Right forelimb (tissue), 1 donor: ENCODE measurements around the gene VPS41.

ENCODE experiments used
- DNase-seq: peaks from one replicate; pipeline ENCODE4 v3.0.0-alpha.2; 2018

VPS41 gene

GRCh38 chr7:38905056-38905759, 3.8 kb downstream of the VPS41 start:
- DNase-seq: no peak

GRCh38 chr7:38903057-38903456, 5.9 kb downstream of the VPS41 start:
- DNase-seq: no peak

GRCh38 chr7:38902449-38902848, 6.5 kb downstream of the VPS41 start:
- DNase-seq: no peak

- no peak for DNase-seq
Observed at GRCh38 chr7:38893061-38893460, 15.9 kb downstream of the VPS41 start.

GRCh38 chr7:38890597-38890996, 18.4 kb downstream of the VPS41 start:
- DNase-seq: no peak

GRCh38 chr7:38889872-38890432, 19.0 kb downstream of the VPS41 start:
- DNase-seq: no peak

- DNase-seq: no peak
Observed at GRCh38 chr7:38889079-38889478, 19.9 kb downstream of the VPS41 start.

- DNase-seq: no peak
Observed at GRCh38 chr7:38886265-38886664, 22.7 kb downstream of the VPS41 start.

- no peak for DNase-seq
Observed at GRCh38 chr7:38883706-38884105, 25.3 kb downstream of the VPS41 start.

GRCh38 chr7:38881947-38882684, 26.9 kb downstream of the VPS41 start:
- no peak for DNase-seq

GRCh38 chr7:38881015-38881414, 28.0 kb downstream of the VPS41 start:
- no peak for DNase-seq

GRCh38 chr7:38880454-38880853, 28.5 kb downstream of the VPS41 start:
- no peak for DNase-seq

GRCh38 chr7:38880035-38880434, 29.0 kb downstream of the VPS41 start:
- DNase-seq: no peak

- DNase-seq: no peak
Observed at GRCh38 chr7:38878694-38879457, 30.1 kb downstream of the VPS41 start.

- no peak for DNase-seq
Observed at GRCh38 chr7:38873433-38873832, 35.6 kb downstream of the VPS41 start.

- DNase-seq: no peak
Observed at GRCh38 chr7:38872202-38872601, 36.8 kb downstream of the VPS41 start.

- no peak for DNase-seq
Observed at GRCh38 chr7:38870147-38870546, 38.8 kb downstream of the VPS41 start.

- no peak for DNase-seq
Observed at GRCh38 chr7:38863601-38864291, 45.2 kb downstream of the VPS41 start.

- no peak for DNase-seq
Observed at GRCh38 chr7:38862666-38863065, 46.3 kb downstream of the VPS41 start.

- DNase-seq: no peak
Observed at GRCh38 chr7:38858259-38858884, 50.6 kb downstream of the VPS41 start.

- DNase-seq: no peak
Observed at GRCh38 chr7:38855867-38856266, 53.1 kb downstream of the VPS41 start.

- no peak for DNase-seq
Observed at GRCh38 chr7:38855386-38855785, 53.6 kb downstream of the VPS41 start.
